GM21515 (cell line): Measurements from ENCODE around the gene NAALADL2.
"Not testable (repeated sequence)": the region's sequence is repeated elsewhere in the genome, so short reads cannot be mapped to it uniquely, and the experiment has no call there.

Experiments used
- ATAC-seq: cut with Tn5 transposase; IDR thresholded peaks from one replicate; pipeline ENCODE4 v1.9.1; 2021; ENCODE audit not compliant: unreplicated experiment

The NAALADL2 gene

DNA sequence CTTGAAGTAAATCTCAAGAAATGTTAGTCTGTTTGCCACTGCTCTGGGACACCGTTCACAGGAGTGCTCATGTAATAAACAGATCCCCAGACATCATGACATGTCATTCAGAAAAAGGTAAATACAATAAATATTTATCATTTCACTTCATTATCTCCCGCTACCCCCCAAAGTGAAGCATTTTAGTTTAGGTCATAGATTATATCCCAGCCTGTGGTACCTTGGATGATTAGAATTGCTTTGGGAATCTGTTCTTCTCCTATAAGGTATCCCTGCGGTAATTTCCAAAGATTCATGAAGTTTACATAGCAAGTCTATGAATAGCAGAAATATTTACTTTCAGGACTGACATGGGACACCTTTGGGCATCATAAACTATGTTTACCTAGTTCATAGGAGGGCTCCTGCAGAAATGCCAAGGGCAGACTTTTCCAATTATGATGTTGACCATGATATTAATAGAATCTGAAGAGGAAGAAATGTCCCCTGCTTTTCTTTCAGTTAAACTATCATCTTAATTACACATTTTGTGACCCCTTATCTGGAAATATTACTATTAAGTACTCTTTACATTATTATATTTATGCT is 268.0 kb downstream of the NAALADL2 start:
- ATAC-seq: no peak

GRCh38 chr3:175129126-175129525 is 270.0 kb downstream of the NAALADL2 start:
- ATAC-seq: no peak

DNA sequence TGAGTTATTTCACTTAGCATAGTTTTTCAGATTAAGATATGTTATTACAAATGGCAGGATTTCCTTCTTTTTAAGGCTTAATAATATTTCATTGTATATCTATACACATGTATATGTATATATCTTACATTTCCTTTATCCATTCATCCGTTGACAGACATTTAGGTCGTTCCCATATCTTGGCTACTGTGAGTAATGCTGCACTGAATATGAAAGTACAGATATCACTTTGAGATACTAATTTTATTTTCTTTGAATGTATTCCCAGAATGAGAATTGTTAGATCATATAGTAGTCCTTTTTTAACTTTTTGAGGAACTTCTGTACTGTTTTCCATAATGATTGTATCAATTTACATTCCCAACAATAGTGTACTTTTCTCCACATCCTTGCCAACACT is 270.4 kb downstream of the NAALADL2 start:
- ATAC-seq: no peak

DNA sequence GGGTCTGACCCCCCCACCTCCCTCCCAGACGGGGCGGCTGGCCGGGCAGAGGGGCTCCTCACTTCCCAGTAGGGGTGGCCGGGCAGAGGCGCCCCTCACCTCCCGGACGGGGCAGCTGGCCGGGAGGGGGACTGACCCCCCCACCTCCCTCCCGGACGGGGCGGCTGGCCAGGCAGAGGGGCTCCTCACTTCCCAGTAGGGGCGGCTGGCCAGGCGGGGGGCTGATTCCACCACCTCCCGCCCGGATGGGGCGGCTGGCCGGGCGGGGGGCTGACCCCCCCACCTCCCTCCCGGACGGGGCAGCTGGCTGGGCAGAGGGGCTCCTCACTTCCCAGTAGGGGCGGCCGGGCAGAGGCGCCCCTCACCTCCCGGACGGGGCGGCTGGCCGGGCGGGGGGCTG is 272.7 kb downstream of the NAALADL2 start:
- ATAC-seq: not testable (repeated sequence)

GRCh38 chr3:175132706-175133105 is 273.6 kb downstream of the NAALADL2 start:
- not testable (repeated sequence) for ATAC-seq

DNA sequence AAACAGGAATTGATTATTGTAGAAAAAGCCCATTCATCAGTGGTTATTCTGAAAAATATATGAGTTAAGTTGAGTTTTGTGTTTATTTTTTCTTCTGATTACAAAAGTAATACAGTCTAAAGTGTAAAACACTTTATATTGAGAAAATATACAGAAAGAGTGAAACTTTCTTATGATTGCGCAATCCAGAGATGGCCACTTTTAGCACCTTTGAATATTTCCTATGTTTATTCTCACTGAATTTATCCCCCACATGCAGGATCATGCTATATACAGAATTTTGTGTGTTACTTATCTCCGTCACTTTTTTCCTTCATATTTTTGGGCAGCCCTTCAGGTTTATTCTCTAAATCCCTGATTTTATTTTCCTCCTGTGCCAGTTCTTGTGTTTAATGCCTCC is 285.2 kb downstream of the NAALADL2 start:
- ATAC-seq: no peak

GRCh38 chr3:175146258-175146657 is 287.1 kb downstream of the NAALADL2 start:
- no peak for ATAC-seq

- no peak for ATAC-seq
Observed at GRCh38 chr3:175149675-175150074, 290.5 kb downstream of the NAALADL2 start.

DNA sequence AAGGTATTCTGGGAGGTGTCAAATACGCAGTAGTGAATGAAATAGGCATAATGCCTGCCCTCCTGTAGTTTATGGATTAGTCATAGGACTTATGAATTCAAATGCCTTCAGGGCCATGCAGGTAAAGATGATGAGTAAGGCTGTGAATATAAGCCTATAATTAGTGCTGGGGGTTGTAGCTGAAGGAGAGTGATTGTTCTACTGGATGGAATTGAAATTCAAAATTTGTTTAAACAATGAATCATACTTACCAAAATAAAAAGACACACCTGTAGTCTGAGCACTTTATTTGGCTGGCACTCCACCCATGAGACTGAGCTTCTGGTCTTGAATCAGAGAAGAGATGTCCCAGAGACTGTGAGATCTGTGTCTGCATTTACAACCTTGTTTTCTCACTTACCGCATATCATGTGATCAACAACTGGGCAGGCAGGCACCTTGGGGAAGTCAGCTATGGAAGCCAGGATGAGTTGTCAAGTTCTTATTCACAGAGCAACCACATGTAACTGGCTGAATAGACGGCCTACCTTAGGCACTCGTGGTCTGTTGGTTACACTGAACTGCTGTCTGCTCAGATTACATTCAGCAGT is 291.8 kb downstream of the NAALADL2 start:
- no peak for ATAC-seq

GRCh38 chr3:175153595-175153994 is 294.5 kb downstream of the NAALADL2 start:
- ATAC-seq: no peak

DNA sequence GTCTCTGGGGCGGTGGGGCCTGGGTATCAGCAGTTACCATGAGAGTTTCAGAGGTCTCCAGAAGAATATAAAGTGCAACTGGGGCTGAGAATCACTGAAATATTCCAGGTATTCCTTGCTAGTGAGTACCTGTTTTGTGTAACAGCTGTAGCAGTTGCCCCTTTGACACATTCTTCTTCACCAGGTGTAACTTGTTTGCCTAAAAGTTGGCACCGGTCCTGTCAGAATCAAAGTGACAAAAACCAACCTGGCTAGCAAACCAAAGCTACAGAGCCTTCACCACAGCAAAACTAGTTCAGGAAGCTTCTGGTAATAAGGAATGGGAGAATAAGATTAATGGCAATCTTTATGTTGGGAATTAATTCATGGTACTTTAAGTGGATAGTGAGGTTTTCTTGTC is 296.0 kb downstream of the NAALADL2 start:
- ATAC-seq: no peak

DNA sequence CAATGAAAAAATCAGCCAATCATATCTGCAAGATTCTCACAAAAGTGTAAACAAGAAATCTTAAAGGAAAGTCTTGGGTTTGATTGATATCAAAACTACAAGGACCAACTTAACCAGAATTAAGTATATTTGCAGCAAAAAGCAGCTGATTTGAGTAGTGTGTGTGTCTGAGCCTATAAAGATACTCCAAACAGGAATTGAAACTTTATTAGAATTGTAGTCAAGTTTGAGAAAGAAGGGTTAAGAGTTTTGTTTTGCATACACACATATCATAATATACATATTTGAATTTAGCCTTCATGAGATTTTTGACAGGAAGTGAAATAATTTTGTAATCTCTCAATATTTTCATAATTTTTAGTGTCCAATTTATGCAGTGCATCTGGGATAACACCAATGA is 300.1 kb downstream of the NAALADL2 start:
- no peak for ATAC-seq

DNA sequence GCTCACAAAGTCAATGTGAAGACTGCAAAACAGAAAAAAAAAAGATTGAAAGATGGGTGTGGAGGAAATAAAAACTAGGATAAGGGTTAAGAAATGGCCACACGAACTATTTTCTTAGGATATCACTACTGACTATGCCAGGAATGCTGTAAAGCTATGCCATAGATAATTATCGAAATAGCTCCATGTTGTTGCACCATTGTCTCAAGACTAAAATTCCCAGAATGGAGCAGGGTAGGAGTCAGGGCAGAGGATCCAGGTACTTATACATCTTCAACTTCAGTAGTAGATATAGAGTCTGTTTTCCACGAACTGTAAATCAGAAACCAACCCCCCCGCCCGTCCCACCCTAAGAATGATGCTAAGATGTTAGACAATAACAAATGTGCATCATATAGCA is 302.2 kb downstream of the NAALADL2 start:
- no peak for ATAC-seq

DNA sequence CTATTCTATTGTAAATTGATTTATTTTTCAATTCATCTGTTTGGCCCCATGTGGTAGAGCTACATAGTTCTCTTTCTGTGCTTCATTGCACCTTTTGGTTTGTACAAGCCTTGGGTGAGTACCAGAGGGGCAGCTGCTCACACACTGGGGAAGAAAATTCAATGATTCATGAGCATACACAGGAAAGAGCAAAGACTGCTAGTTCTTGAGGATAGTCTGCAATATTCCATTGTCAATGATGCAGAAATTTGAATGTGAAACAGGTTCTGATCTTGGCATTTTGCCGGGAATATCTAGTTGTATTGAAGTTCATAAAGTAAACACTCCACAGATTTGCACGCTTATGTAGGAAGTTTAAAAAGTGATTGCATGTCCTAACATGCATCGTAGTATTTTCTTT is 304.6 kb downstream of the NAALADL2 start:
- no peak for ATAC-seq

GRCh38 chr3:175173117-175173516 is 314.0 kb downstream of the NAALADL2 start:
- not testable (repeated sequence) for ATAC-seq

DNA sequence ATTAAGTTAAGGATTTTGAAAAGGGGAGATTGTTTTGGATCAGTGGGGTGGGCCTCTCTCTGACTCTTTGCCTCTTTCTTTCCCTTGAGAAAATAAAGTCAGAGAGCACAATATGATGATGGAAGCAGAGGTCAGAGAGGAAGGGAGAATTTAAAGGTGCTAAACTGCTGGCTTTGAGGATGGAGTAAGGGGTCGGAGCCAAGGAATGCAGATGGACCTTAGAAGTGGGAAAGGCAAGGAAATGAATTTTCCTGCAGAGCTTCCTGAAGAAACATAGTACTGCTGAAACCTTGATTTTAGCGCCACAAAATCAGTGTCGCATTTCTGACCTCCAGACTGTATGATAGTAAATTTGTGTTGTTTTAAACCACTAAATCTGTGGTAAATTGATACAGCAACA is 317.4 kb downstream of the NAALADL2 start:
- ATAC-seq: no peak

DNA sequence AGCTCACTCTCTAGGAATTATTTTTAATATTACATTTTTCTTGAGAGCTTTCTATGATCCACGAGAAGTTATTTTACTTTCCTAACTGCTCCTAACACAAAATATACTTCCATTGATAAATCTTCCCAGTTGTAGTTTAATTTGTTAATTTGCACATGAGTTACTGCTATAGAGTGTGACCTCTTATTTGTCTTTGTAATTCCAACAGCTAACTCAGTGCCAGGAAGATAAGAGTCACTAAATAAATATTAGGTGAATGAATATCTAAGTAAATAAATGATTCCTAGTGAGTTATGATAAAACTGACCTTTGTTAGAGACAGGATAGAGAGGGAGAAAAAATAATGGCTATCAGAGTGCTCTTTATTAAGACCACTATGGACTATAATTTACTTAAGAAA is 319.9 kb downstream of the NAALADL2 start:
- no peak for ATAC-seq

DNA sequence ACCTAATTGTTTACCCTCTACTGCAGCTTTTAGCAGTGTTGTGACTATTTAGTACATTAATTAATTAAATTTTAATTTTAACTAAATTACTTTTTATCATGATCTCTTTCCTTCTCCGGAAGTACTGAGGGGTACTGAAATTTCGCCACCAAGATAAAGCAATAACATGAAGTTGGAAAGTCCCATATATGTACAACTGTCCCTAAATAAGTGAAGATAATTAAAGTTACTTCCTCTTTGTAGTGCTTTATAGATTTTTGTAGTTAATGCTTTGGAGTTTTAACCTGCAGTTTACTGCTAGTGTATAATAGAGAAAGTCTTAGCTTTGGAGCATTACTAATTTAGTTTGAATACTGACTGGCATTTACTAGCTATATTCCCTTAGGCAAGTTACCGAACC is 325.3 kb downstream of the NAALADL2 start:
- no peak for ATAC-seq

DNA sequence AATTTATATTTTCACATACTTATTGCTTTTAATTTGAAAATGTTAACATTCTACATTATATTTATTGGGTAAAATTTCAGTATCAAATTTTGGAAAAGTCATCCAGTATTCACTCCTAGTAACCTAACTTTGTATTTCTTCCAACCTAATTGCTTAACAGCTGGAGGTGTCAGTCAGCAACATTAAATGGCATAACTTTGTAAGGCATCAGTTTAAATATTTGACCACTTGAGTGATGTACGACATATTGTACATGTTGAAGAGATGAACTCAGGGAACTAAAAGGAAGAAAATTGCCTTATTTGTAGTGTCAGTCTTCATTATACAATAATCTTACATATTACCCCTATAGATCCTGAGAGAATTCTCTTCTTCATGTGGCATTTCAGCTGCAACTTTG is 326.8 kb downstream of the NAALADL2 start:
- no peak for ATAC-seq

DNA sequence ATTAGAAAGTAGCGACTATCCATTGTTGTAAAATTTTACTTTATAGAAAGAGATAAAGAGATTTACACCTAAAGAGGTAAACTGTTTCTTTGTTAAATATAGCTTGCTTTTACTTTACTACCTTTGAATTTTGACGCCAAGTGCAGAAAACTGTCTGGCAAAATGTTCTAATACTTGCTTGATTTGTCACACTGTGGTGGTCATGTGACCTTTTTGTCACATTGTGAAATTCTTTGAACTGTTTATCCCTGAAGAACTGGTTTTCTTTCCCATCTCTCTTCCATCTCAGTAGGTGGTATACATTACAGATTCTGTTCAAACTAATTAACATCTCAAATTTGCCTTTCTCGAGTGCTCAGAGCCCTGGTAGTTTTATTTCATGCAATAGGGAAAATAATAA is 327.4 kb downstream of the NAALADL2 start:
- ATAC-seq: no peak

GRCh38 chr3:175187586-175187985 is 328.5 kb downstream of the NAALADL2 start:
- no peak for ATAC-seq

DNA sequence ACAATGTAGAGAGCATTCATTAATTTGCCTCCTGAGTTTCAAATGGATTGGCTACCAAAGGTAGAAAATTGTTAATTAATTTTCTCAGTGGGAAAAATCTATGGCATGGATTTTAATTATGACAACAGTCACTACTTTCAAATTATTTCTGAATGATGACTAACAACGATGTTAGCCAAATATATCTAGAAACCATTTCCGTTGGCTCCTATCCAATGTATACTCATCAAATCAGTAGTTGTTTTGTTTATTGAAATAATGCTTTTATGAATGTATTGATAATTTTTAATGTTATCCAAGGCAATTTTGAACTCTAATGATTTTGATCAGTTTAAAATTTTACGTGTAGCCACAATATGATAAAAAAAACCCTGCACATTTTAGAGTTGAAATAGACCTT is 333.4 kb downstream of the NAALADL2 start:
- no peak for ATAC-seq

GRCh38 chr3:175193815-175194518 is 334.8 kb downstream of the NAALADL2 start:
- ATAC-seq: no peak
